T-cell (primary cell): ENCODE data around the gene OR2F2. TPM values are rescaled to one million over a fixed set of nuclear protein-coding genes. Genes with fewer than 3 reads are reported as not detected.

Source experiments
- ATAC-seq, 4 experiments: fragments of 200-7000 bp in 3 of 4; fragments of 150-1000 bp in 1 of 4; cut with Tn5 transposase; replicated peaks in 1 of 4; 1 replicate in 3 of 4; 2 replicates in 1 of 4; pipeline ENCODE4 v1.10.0; 2021; ENCODE audit warnings: moderate library complexity in 3 of 4, mild to moderate bottlenecking in 2 of 4, moderate number of reproducible peaks in 1 of 4
- CTCF ChIA-PET, 2 donors: fragments of 300-600 bp; sonication (Branson Sonifier 250); formaldehyde crosslinking; loops; one replicate each; lab custom pipeline; 2022; ENCODE audit warnings: antibody characterized with exemption in 2 of 2; lab: Charles Lee
- POLR2A ChIA-PET, 2 donors: fragments of 300-600 bp; sonication (Branson Sonifier 250); formaldehyde crosslinking; loops; one replicate each; lab custom pipeline; 2022; ENCODE audit warnings: antibody characterized with exemption in 2 of 2; lab: Charles Lee
- DNase-seq, 35 experiments: peaks; one replicate each; pipeline versions ENCODE4 v3.0.0 to v3.0.0-alpha.2; 2013 to 2023
- H3K27ac ChIP-seq: one replicate; pipeline ENCODE4 v1.5.1; 2013; ENCODE audit warnings: low read length
- H3K27me3 ChIP-seq, 2 experiments: replicated peaks in 1 of 2; 1 replicate in 1 of 2; 2 replicates in 1 of 2; pipeline versions ENCODE4 v1.6.1 to v1.7.0; 2013; ENCODE audit warnings: low read length in 1 of 2, mixed read lengths in 1 of 2; ENCODE audit not compliant: control insufficient read depth in 2 of 2, insufficient read depth in 2 of 2; ENCODE audit errors: extremely low read depth in 1 of 2
- H3K36me3 ChIP-seq, 2 donors: 1 replicate in 1 of 2; 2 replicates in 1 of 2; pipeline versions ENCODE4 v1.6.1 to v1.7.0; 2013; ENCODE audit warnings: low read length in 1 of 2; ENCODE audit not compliant: control insufficient read depth in 2 of 2, insufficient read depth in 1 of 2; ENCODE audit errors: extremely low read depth in 1 of 2
- H3K4me1 ChIP-seq, 2 experiments: 1 replicate in 1 of 2; 2 replicates in 1 of 2; pipeline versions ENCODE4 v1.6.1 to v1.7.0; 2013; ENCODE audit warnings: low read length in 2 of 2, mixed read lengths in 1 of 2; ENCODE audit not compliant: insufficient read depth in 2 of 2, control insufficient read depth in 1 of 2; ENCODE audit errors: extremely low read depth in 1 of 2
- H3K4me3 ChIP-seq, 2 donors: 1 replicate in 1 of 2; 2 replicates in 1 of 2; pipeline versions ENCODE4 v1.5.1 to v1.7.0; 2013; ENCODE audit warnings: mild to moderate bottlenecking in 2 of 2, low read length in 1 of 2, moderate library complexity in 1 of 2; ENCODE audit not compliant: control insufficient read depth in 1 of 2; ENCODE audit errors: extremely low read depth in 1 of 2
- H3K9me3 ChIP-seq: 2 replicates; pipeline ENCODE4 v1.7.0; 2013
- H3K27ac Mint-ChIP-seq, 2 donors: one replicate each; pipeline ENCODE4 v1.8.0; 2020 to 2021; ENCODE audit warnings: mild to moderate bottlenecking in 2 of 2, mixed read lengths in 2 of 2
- H3K27me3 Mint-ChIP-seq, 2 donors: one replicate each; pipeline ENCODE4 v1.8.0; 2021 to 2022; ENCODE audit warnings: mixed read lengths in 2 of 2
- H3K36me3 Mint-ChIP-seq: one replicate; pipeline ENCODE4 v1.8.0; 2021; ENCODE audit warnings: mixed read lengths
- H3K4me1 Mint-ChIP-seq, 3 donors: one replicate each; pipeline ENCODE4 v1.8.0; 2020 to 2022; ENCODE audit warnings: mixed read lengths in 3 of 3, mild to moderate bottlenecking in 1 of 3
- H3K4me3 Mint-ChIP-seq, 3 donors: one replicate each; pipeline ENCODE4 v1.8.0; 2020 to 2022; ENCODE audit warnings: mild to moderate bottlenecking in 3 of 3, mixed read lengths in 3 of 3, moderate library complexity in 3 of 3
- H3K9me3 Mint-ChIP-seq, 3 donors: one replicate each; pipeline ENCODE4 v1.8.0; 2020 to 2022; ENCODE audit warnings: mixed read lengths in 3 of 3
- WGBS: methylation state at CpG from one replicate; pipeline ENCODE4 v1.1.5; 2013; ENCODE audit warnings: missing lambda C conversion rate; ENCODE audit not compliant: insufficient coverage; 5-methylcytosine and 5-hydroxymethylcytosine counted together
- total RNA-seq, 35 experiments: library from RNA in 6 of 35; stranded (reverse) in 6 of 35; fragments of 120-200 nt in 1 of 35; gene quantifications; one replicate each; pipeline versions ENCODE4 v1.2.1 to v1.2.4 and lab custom pipeline; 2013 to 2026

OR2F2 gene
- total RNA-seq, 5 donors from 2014 or later (not counting 1 experiment from before 2014, with no cell fraction given) = not detected

GRCh38 chr7:143902332-143902899 lies 32.6 kb upstream of the OR2F2 start:
- Mint-ChIP-seq H3K27ac (peak overlapping the region; percentile 85 to 93), H3K9me3 (no peaks in the 10 kb centered on the region), H3K4me3 (peak overlapping the region; percentile 82 to 92 (median 89)), H3K36me3 (no peaks in the 10 kb centered on the region), H3K27me3 (no peaks in the 10 kb centered on the region), H3K4me1 (peaks cover 31 to 36% (median 34%) of the 10 kb centered on the region in 3 donors)
- Histone ChIP-seq H3K4me3 (peak overlapping the region; percentile 58 to 95), H3K9me3 (no peaks in the 10 kb centered on the region), H3K27me3 (no peaks in the 10 kb centered on the region), H3K4me1 (peaks cover 5 to 14% of the 10 kb centered on the region in 2 experiments), H3K36me3 (no peaks in the 10 kb centered on the region), H3K27ac (peak overlapping the region; percentile 68)
- POLR2A ChIA-PET = interaction anchor here (0.6 to 0.7 kb wide), 5 partner anchors 12 to 1641 kb away, joined by 3 to 13 read pairs (median 4); no protein-coding TSS in a partner anchor
- no peak for DNase-seq
- 94% methylated on average over 3 of the region's 14 CpGs for WGBS
- CTCF ChIA-PET = interaction anchor here (0.5 to 2.0 kb wide), 12 partner anchors 9 to 1600 kb away, joined by 3 to 14 read pairs (median 5); no protein-coding TSS in a partner anchor
- ATAC-seq = no peak

- H3K36me3 Mint-ChIP-seq = no peaks in the 10 kb centered on the region
- peaks cover 17 to 23% (median 20%) of the 10 kb centered on the region in 3 donors for H3K4me1 Mint-ChIP-seq
- DNase-seq (no peak), ATAC-seq (no peak)
- no peaks in the 10 kb centered on the region for H3K27me3 ChIP-seq
- WGBS = 78% methylated on average over 1 of the region's 1 CpG
- no peak overlapping the region for H3K27ac ChIP-seq
- no peaks in the 10 kb centered on the region for H3K36me3 ChIP-seq
- H3K4me3 Mint-ChIP-seq = no peak overlapping the region
- ChIA-PET POLR2A (no interaction called here), CTCF (no interaction called here)
- H3K9me3 ChIP-seq = no peaks in the 10 kb centered on the region
- no peak overlapping the region for H3K4me3 ChIP-seq
- H3K9me3 Mint-ChIP-seq = no peaks in the 10 kb centered on the region
- no peaks in the 10 kb centered on the region for H3K27me3 Mint-ChIP-seq
- H3K27ac Mint-ChIP-seq = no peak overlapping the region
- peaks cover 5 to 14% of the 10 kb centered on the region in 2 experiments for H3K4me1 ChIP-seq
Measured at GRCh38 chr7:143905509-143905908, 29.5 kb upstream of the OR2F2 start.

GRCh38 chr7:143906151-143906550 lies 28.9 kb upstream of the OR2F2 start:
- ATAC-seq = no peak

GRCh38 chr7:143906895-143907294 lies 28.1 kb upstream of the OR2F2 start:
- DNase-seq (no peak), ATAC-seq (no peak)
- H3K4me1 ChIP-seq = peaks cover 0 to 6% of the 10 kb centered on the region in 2 experiments
- no peaks in the 10 kb centered on the region for H3K36me3 Mint-ChIP-seq
- H3K27me3 ChIP-seq = no peaks in the 10 kb centered on the region
- WGBS = 100% methylated on average over 2 of the region's 5 CpGs
- H3K4me3 Mint-ChIP-seq = no peak overlapping the region
- no peak overlapping the region for H3K27ac Mint-ChIP-seq
- ChIA-PET POLR2A (no interaction called here), CTCF (no interaction called here)
- peaks cover 9 to 12% (median 9%) of the 10 kb centered on the region in 3 donors for H3K4me1 Mint-ChIP-seq
- no peak overlapping the region for H3K27ac ChIP-seq
- H3K36me3 ChIP-seq = no peaks in the 10 kb centered on the region
- no peaks in the 10 kb centered on the region for H3K9me3 ChIP-seq
- no peaks in the 10 kb centered on the region for H3K9me3 Mint-ChIP-seq
- H3K27me3 Mint-ChIP-seq = no peaks in the 10 kb centered on the region
- no peak overlapping the region for H3K4me3 ChIP-seq

More at GRCh38 chr7:143906151-143906550, 28.9 kb upstream of the OR2F2 start:
- H3K27me3 ChIP-seq = no peaks in the 10 kb centered on the region
- Mint-ChIP-seq H3K4me1 (peaks cover 10 to 17% (median 14%) of the 10 kb centered on the region in 3 donors), H3K27me3 (no peaks in the 10 kb centered on the region), H3K36me3 (no peaks in the 10 kb centered on the region), H3K27ac (no peak overlapping the region), H3K4me3 (no peak overlapping the region), H3K9me3 (no peaks in the 10 kb centered on the region)
- H3K27ac ChIP-seq = no peak overlapping the region
- no peaks in the 10 kb centered on the region for H3K36me3 ChIP-seq
- H3K4me3 ChIP-seq = no peak overlapping the region
- peaks cover under 1 to 10% of the 10 kb centered on the region in 2 experiments for H3K4me1 ChIP-seq
- H3K9me3 ChIP-seq = no peaks in the 10 kb centered on the region
- ChIA-PET POLR2A (interaction anchor here in 1 of 2 donors (0.6 kb wide), 1 partner anchor 10 kb away, joined by 3 read pairs; no protein-coding TSS in a partner anchor), CTCF (no interaction called here)
- whole genome bisulfite sequencing = 82% methylated on average over 7 of the region's 9 CpGs
- DNase-seq = no peak

GRCh38 chr7:143908120-143908519 lies 26.9 kb upstream of the OR2F2 start:
- WGBS = no CpG with 5 or more reads among the region's 5 CpGs
- no peaks in the 10 kb centered on the region for H3K9me3 ChIP-seq
- ChIA-PET POLR2A (no interaction called here), CTCF (interaction anchor here in 1 of 2 donors (0.6 kb wide), 1 partner anchor 413 kb away, joined by 3 read pairs; no protein-coding TSS in a partner anchor)
- no peaks in the 10 kb centered on the region for H3K36me3 ChIP-seq
- no peaks in the 10 kb centered on the region for H3K27me3 ChIP-seq
- ATAC-seq (no peak), DNase-seq (no peak)
- no peak overlapping the region for H3K27ac ChIP-seq
- Mint-ChIP-seq H3K27ac (no peak overlapping the region), H3K36me3 (no peaks in the 10 kb centered on the region), H3K9me3 (no peaks in the 10 kb centered on the region), H3K4me1 (peaks cover 0 to 4% (median 2%) of the 10 kb centered on the region in 3 donors), H3K27me3 (no peaks in the 10 kb centered on the region), H3K4me3 (no peak overlapping the region)
- H3K4me3 ChIP-seq = no peak overlapping the region
- H3K4me1 ChIP-seq = no peaks in the 10 kb centered on the region

GRCh38 chr7:143909863-143910262 lies 25.2 kb upstream of the OR2F2 start:
- H3K27me3 ChIP-seq = no peaks in the 10 kb centered on the region
- no peaks in the 10 kb centered on the region for H3K36me3 ChIP-seq
- no peaks in the 10 kb centered on the region for H3K4me1 ChIP-seq
- Mint-ChIP-seq H3K27me3 (no peaks in the 10 kb centered on the region), H3K27ac (no peak overlapping the region), H3K4me3 (no peak overlapping the region), H3K9me3 (no peaks in the 10 kb centered on the region), H3K36me3 (no peaks in the 10 kb centered on the region), H3K4me1 (no peaks in the 10 kb centered on the region)
- H3K4me3 ChIP-seq = no peak overlapping the region
- ChIA-PET CTCF (no interaction called here), POLR2A (no interaction called here)
- no peak for ATAC-seq
- H3K27ac ChIP-seq = no peak overlapping the region
- DNase-seq = no peak
- no peaks in the 10 kb centered on the region for H3K9me3 ChIP-seq
- no CpG with 5 or more reads among the region's 3 CpGs for WGBS
